DMS53 treated with DMSO at 0.1 percent for 48 hours (cell line): ENCODE results near the gene LIAS.
A peak's percentile ranks its signal among the peaks of the same experiment; 100 is the strongest.
"Not testable (repeated sequence)": the region's sequence is repeated elsewhere in the genome, so short reads cannot be mapped to it uniquely, and the experiment has no call there.

Source experiments
- DNase-seq: peaks from one replicate; lab custom pipeline; 2025; ENCODE audit not compliant: unreplicated experiment; lab: John Stamatoyannopoulos, UW

The LIAS gene

DNA sequence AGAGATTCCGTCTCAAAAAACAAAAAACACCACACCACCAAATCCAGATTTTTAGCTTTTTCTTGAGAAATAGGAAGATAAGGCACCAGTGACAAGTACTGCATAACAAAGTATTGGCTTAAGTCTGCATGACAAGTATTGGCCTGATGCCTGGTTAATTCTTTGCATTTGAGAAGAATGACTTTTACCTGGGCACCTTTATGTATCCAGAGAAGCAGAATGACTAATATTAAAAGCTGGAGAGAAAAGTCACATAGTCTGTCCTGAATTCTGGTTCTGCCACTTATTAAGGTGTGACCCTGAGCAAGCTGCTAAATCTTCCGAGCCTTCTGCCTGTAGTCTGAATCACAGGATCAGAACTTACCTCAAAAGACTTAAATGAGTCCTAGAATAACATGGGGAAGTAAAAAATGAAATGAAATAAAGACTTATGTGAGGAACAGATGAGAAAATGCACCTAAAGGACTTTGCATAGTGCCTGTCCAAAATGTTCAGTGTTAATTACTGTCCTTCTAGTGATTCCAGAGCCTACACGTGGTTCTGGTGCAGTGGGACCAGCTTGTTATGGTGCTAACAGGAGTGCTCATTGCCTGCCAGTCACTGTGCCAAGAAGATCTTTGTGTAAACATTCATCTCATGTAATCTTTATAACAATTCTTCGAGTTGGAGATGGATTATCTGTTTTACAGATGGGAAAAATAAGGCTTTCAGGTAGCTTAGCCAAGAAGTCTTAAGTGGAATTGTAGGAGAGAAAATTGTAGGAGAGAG, 36.8 kb downstream of the LIAS start:
- DNase-seq = no peak

DNA sequence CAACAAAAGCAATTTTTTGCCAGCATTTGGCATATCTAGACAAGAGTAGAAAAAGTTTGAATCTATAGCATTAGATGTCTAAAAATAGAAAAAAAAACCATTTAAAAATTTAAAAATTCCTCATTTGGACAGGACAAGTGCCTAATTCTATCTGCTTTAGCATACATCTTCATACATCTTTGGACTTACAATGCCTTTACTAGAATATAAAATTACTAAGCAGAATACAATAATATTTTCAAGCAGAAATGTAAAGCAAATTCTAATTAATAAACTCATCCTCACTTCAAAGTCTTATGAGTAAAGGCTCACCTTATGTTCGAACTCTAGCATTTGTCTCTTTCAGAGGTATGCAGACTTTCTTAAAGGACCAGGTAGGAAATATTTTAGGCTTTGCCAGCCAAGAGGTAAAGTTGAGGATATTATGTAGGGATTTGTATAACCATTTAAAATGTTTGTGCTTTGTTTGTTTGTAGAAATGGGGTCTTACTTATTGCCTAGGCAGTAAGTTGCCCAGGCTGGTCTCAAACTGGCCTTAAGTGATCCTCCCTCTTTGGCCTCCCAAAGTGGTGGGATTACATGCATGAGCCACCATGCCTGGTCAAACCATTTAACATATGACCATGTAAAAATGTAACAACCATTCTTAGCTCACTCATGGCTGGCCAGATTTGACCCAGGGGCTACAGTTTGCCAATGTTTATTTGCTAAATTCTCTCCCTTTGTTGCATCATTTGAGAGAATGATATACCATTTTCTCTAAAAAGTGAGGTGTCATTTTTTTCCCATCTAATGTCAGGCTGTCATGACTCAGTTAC, 39.3 kb downstream of the LIAS start:
- DNase-seq = no peak

DNA sequence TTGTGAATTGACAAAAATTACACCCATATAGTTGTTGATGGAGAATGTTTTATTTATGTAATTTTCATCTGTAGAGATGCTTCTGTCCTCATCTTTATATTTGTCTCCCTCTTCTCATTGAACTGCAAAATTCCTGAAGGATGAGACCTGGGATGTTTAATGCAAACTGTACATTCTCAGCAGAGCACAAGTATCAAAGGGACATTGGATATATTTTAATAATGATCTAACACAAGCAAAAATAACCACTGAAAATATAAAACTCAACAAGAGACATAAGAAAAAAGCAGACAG, 39.8 kb downstream of the LIAS start:
- DNase-seq = no peak

DNA sequence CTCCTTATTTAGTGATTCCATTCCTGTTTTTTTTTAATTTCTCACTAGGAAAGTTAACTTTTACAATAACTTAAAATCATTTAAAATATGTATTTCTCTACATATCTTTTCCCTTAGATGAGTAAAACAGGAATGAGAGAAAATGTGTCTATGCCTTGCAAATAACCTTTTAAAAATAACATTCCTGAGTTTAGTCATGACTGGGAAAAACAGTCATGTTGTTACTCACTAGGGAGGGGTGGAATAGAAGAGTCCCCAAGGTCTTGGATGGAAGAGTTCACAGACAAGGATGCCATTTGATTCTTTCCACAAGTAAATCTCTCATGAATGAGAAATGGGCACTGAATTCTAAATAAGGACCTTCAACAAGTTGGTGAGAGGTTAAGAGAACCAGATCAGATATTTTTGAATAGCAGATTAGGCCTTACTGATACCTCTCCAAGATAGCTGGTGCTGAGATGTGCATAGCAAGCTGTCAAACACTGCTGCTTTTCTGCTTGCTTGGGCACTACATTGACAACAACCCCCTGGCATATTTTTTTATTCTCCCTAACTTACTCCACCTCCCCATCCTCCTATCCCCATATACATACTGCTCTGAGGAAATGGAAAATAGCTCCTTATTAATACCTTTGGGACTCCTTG, 43.3 kb downstream of the LIAS start:
- DNase-seq = no peak

DNA sequence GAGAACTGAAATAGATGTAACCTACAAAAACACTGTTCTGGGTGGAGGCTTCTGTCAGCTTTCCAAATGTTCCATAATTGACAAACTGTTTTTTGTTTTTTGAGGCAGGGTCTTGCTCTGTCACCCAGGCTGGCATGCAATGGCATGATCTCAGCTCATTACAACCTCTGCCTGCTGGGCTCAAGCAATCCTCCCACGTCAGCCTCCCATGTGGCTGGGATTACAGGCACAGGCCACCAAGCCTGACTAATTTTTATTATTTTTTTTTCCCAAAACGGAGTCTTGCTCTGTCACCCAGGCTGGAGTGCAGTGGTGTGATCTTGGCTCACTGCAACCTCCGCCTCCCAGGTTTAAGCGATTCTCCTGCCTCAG, 43.8 kb downstream of the LIAS start:
- not testable (repeated sequence) for DNase-seq

DNA sequence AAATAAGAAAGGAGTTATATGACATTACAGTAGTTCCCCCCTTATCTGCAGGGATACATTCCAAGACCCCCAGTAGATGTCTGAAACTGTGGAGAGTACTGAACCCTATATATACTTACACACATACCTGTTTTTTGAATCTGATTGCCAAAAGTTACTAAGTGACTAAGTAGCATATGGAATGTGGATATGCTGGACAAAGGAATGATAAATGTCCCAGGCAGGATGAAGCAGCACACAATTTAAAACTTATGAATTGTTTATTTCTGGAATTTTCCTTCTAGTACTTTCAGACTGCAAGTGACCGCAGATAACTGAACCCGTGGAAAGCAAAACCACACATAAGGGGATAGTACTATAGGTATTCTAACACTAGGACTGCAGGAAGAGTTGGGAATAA, 45.7 kb downstream of the LIAS start:
- no peak for DNase-seq

DNA sequence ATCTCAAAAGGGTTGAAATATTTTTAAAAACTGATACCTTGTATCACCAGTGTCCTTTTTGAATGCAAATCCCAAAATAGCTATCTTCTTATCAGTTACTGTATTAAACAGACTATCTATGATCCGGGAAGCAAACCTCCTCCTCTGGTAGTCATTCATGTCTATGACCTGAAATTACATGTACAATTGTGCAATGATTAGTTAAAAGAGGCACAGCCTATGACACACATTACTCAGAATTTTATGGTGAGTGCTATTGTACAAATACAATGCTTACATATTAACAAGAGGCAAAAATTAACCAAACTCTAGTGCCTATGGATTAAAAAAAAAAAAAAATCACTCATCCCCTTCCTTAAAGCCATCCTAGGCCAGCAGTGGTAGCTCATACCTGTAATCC, 46.7 kb downstream of the LIAS start:
- DNase-seq = no peak

DNA sequence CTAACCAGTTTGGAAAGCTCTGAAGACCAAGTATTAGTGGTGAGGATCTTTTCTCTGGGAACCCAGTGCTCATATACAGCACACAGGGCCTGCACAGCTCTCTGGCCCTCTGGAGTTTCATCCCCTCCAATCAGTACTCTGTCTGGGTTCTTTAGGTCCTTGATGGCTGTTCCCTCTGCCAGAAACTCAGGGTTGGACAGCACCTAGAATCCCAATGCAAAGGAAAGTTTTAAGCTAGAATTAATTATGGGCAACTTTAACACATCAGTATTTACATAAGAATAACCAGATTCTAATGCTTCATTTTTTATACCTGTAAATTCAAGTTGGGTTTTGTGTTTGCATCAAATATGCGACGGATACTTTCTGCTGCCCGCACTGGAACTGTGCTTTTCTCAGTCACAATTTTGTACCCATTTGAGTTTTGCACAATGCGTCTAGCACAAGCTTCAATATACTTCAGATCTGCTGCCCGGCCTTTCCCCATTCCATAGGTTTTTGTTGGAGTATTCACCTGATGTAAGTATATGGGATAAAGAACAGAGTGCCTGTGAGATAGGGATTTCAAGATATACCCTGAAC, 51.6 kb downstream of the LIAS start:
- no peak for DNase-seq

DNA sequence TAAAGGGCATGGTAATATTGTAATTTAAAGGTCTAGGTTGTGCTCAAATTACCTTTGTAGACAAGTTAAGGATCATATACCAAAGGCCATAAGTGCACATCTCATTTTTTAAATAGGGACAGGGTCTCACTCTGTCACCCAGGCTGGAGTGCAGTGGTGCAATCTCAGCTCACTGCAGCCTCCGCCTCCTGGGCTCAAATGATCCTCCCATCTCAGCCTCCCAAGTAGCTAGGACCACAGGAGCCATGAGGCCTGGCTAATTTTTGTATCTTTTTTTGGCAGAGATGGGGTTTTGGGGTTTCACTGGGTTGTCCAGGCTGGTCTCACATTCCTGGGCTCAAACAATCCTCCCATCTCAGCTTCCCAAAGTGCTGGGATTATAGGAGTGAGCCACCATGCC, 55.4 kb downstream of the LIAS start:
- DNase-seq = not testable (repeated sequence)

DNA sequence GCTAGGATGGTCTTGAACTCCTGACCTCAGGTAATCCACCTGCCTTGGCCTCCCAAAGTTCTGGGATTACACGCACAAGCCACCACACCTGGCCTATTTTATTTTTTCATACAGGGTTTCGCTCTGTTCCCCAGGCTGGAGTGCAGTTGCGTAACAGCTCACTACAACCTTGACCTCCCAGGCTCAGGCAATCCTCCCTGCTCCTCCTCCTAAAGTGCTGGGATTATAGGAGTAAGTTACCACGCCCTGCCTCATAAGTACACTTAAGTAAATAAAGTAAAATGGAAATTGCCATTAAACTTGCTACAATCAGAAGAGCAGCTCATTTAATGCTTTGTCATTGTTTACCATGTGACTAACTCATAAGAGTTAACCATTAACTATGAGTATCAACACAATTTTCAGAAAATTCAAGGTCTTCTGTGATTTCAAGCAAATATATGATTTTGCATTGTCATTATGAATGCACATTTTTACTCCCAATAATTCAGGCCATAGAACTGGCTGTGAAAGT, 56.1 kb downstream of the LIAS start:
- DNase-seq = peak; percentile 99

DNA sequence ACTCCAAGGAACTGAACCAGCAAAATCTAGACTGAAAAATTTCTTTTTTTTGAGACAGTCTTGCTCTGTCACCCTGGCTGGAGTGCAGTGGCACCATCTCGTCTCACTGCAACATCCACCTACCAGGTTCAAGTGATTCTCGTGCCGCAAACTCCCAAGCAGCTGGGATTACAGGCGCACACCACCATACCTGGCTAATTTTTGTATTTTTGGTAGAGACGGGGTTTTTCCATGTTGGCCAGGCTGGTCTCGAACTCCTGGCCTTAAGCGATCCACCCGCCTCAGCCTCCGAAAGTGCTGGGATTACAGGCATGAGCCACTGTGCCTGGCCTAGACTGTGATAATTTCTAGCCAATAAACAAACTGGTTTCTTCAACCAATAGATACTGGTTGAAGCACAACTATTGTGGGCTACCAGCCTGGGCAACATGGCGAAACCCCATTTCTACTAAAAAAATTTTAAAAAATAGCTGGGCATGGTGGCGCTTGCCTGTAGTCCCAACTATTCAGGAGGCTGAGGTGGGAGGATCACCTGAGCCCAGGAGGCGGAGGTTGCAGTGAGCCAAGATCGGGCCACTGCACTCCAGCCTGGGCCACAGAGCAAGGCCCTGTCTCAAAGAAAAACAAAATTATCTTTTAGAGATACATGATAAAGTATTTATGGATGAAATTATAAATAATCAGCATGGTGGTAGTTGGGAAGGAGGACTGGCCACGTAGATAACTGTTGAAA, 57.0 kb downstream of the LIAS start:
- DNase-seq = not testable (repeated sequence)

DNA sequence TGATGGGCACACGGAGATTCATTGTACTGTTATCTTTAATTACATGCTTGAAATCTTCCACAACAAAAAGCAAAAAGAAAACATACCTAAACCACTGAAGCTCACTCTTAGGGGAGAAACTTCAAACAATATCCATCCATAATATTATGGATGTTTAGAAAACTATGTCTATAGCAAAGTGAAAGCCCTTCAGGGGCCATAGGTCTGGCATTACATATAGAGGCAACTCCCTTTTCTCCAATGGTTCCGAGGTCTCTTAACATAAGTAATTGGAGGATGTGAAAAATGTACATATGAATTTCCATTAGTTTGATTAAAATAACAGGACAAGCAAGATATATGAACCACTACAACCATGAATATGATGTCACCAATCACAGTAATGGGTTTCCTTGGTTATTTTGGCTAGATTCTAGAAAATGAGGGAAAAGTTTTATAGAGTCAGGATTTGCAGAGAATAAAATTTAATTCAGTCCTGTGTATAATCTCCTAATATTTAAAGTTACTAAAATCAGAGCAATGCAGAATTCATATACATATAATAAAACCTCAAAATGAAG, 57.6 kb downstream of the LIAS start:
- no peak for DNase-seq

DNA sequence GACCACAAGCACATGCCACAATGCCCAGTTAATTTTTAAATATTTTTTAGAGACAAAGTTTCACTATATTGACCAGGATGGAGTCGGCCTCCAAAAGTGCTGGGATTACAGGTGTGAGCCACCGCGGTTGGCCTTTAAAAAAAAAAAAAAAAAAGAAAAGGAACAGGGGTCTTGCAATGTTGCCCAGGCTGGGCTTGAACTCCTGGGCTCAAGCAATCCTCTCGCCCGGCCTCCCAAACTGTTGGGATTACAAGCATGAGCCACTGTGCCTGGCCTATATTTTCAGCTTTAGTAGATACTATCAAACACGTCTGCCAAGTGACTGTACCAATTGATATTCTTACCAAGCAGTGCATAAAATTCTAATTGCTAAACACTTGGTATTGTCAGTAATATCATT, 59.6 kb downstream of the LIAS start:
- no peak for DNase-seq

DNA sequence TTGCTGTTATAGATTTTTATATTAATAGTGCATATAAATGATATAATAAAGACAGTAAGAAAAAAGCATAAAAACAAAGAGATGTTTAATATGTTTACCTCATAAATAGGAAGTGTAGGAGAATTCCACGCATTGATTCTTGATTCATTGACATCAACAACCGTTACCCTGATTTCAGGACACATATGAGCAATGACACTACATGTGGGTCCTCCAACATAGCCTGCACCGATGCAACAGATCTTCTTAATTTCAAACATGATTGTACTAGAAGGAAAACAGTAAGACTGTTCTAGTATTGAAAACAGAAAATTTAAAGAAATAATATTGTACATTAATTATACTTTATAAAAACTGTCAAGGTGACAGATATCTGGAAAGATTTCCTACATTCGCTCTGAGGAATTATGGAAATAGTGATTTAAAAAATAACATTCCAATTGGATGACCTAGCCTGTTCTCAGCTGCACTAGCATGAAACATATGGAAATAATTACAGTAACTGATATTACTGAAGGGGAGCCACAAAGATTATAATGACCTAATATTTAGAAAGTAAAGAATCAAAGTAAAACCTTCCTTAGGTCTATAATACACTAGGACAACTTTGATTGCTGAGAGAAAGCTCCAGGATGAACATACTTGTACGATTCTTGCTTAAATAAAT, 62.5 kb downstream of the LIAS start:
- DNase-seq = no peak

DNA sequence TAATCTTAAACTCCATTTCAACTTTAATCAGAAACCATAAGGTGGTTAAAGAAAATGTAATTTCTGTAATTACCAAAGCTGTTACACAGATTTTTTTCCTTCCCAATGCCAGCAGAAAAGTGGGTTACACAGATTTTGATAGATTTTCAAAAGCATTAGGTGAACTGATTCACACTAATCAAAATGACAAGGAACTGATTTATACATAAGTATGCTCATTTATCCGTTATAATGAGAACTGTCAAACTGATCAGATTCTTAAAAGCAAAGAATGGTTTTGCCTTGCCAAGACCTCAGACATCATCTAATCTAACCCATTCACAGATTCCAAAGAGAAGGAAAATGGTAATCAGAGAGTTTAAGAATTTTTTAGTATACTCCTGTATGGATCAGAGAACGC, 63.2 kb downstream of the LIAS start:
- no peak for DNase-seq

DNA sequence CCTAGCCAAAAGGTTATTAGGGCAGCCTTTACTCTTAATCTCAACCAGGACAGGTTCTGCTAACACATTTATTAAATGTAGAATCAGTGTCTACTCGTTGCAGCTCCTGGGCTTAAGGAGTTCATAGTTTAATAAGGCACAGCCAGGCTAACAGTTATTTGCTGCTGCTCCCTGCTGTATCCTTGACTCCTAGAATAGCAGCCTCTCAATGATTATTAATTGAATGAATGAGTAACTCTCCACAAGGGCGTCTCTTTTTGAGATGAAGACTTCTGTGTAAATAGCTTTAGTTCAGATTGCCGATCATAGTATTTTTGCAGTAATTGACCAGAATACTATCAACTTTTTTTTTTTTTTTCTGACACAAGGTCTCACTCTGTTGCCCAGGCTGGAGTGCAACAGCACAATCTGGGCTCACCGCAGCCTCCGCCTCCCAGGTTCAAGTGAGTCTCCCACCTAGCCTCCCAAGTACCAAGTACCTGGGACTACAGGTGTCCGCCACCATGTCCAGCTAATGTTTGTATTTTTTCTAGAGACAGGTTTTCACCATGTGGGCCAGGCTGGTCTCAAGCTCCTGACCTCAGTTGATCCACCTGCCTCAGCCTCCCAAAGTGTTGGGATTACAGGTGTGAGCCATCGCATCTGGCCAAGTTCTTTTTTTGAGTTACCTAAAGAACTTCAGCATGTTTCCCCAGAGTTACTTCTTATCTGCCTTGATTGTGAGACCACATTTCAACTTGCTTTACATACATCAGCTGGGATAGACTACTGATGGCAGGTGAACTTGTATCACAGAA, 65.5 kb downstream of the LIAS start:
- no peak for DNase-seq

DNA sequence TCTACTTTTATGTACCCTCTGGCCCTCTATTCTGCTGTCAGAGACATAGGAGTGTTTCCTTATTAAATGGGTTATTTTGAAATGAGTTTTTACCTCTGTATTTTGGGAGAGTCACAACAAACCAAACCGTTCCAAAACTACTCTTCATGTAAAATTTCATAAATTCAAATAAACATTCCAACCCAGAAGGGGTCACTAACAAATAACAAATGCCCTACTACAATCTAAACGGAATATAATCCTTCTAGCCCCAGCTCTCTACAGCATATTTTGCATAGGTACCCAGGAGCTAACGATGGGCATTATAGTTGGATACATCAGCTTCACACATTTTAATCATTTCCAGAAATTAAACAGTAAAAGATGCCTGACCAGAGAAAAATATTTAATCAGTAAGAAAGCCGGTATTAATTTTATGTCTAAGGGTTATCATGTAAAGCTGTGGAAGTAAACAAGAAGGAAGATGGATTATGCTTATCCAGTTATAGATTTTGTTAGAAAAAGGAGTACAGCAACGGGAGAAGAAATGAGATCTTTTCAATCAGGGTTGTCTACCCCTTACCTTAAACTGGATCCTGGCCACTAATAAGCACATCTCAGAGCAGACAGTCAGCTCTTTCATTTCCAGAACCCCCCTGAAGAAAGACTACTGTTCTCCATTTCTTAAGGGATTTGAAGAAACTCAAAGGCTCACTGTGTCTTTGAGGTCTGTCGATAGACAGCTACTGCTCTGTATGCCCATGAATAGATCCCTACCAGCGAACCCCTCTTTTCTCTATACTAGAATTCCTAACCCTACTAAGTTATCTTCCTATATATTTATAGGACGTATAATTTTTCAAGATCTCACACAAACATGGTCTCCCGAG, 67.2 kb downstream of the LIAS start:
- DNase-seq = no peak

DNA sequence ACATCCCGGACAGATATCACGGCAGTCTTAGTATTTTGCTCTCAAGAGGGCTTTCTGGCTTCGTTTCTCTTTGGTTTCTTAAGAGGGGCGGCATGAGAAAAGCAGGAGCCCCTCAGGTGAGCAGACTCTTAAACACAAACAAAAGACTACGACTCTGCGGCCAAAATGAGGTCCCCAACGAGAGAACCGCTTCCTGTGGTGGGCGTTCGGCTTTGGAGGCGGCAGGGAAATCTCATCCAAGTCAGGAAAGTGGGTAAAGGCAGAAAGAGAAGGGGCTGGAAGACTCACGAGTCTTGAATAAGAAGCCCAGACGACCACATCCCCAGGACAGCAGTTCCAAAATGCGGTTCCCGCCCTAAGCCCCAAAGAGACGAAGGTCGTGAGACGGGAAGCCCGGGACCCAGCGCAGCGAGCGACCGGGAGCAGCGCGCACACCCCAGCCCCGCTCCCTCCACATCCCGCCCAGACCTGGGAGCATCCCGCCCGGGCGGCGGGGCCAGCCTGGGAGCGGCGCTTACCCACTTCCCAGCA, 68.0 kb downstream of the LIAS start:
- no peak for DNase-seq
